Measurements from ENCODE around the gene DGKI.

GRCh38 chr7:137418841-137419240, 427.9 kb downstream of the DGKI start:
- TF ChIP-seq CTCF (IDR thresholded peaks at IDR 0.05 in 2 of 3, conservative IDR thresholded peaks at IDR 0.05 in 1 of 3; ENCODE audit: borderline replicate concordance in 1 of 3, insufficient read depth in 1 of 3, low read depth in 2 of 3, low read length in 2 of 3) (no peak), ZBTB33 (IDR thresholded peaks at IDR 0.05; ENCODE audit: extremely low read depth, insufficient replicate concordance, low read length) (no peak), EZH2 (IDR thresholded peaks at IDR 0.05) (no peak), ZNF274 (IDR thresholded peaks at IDR 0.05; ENCODE audit: low read depth, low read length) (no peak), POLR2A (IDR thresholded peaks at IDR 0.05; ENCODE audit: borderline replicate concordance, extremely low read depth, insufficient read depth, insufficient read length) (no peak), JUND (IDR thresholded peaks at IDR 0.05) (no peak), ATF3 (IDR thresholded peaks at IDR 0.05) (no peak), RAD21 (IDR thresholded peaks at IDR 0.05; ENCODE audit: low read depth) (no peak), REST (IDR thresholded peaks at IDR 0.05; ENCODE audit: low read depth) (no peak), EZH2phosphoT487 (IDR thresholded peaks at IDR 0.05; ENCODE audit: borderline replicate concordance) (no peak), SP1 (IDR thresholded peaks at IDR 0.05; ENCODE audit: low read depth) (no peak), MAX (IDR thresholded peaks at IDR 0.05) (no peak), ELF1 (IDR thresholded peaks at IDR 0.05; ENCODE audit: borderline replicate concordance, low read depth) (no peak), FOSL1 (IDR thresholded peaks at IDR 0.05; ENCODE audit: low read depth) (no peak)

All from HCT116 (cell line).